T-helper 1 cell treated with Interleukin-12 subunit alpha and Interleukin-12 subunit beta and Interleukin-4 antibody, amounts not matched to agents 30 μg/mL and 1 μg/mL, for 36 hours (primary cell): ENCODE measurements around the gene REEP1.
"Not testable (repeated sequence)": the region's sequence is repeated elsewhere in the genome, so short reads cannot be mapped to it uniquely, and the experiment has no call there.

Source experiments
- H3K27ac Mint-ChIP-seq: one replicate; pipeline ENCODE4 v1.8.0; 2021; ENCODE audit warnings: mild to moderate bottlenecking, mixed read lengths
- H3K27me3 Mint-ChIP-seq: one replicate; pipeline ENCODE4 v1.8.0; 2021; ENCODE audit warnings: low read depth, mixed read lengths
- H3K36me3 Mint-ChIP-seq: one replicate; pipeline ENCODE4 v1.8.0; 2021; ENCODE audit warnings: low read depth, mixed read lengths
- H3K4me1 Mint-ChIP-seq: one replicate; pipeline ENCODE4 v1.8.0; 2021; ENCODE audit warnings: low read depth, mixed read lengths
- H3K4me3 Mint-ChIP-seq: one replicate; pipeline ENCODE4 v1.8.0; 2021; ENCODE audit warnings: mild to moderate bottlenecking, moderate library complexity, mixed read lengths
- H3K9me3 Mint-ChIP-seq: one replicate; pipeline ENCODE4 v1.8.0; 2021; ENCODE audit warnings: mixed read lengths

The REEP1 gene

GRCh38 chr2:86271248-86271647 is 66.2 kb downstream of the REEP1 start:
- H3K9me3 Mint-ChIP-seq = peaks cover 48% of the 10 kb centered on the region
- peaks cover 17% of the 10 kb centered on the region for H3K4me1 Mint-ChIP-seq
- H3K27ac Mint-ChIP-seq = no peak overlapping the region
- H3K36me3 Mint-ChIP-seq = peaks cover 12% of the 10 kb centered on the region
- H3K27me3 Mint-ChIP-seq = peaks cover 22% of the 10 kb centered on the region
- no peak overlapping the region for H3K4me3 Mint-ChIP-seq

GRCh38 chr2:86263956-86264355 is 73.5 kb downstream of the REEP1 start:
- no peak overlapping the region for H3K27ac Mint-ChIP-seq
- no peaks in the 10 kb centered on the region for H3K4me1 Mint-ChIP-seq
- H3K36me3 Mint-ChIP-seq = no peaks in the 10 kb centered on the region
- no peak overlapping the region for H3K4me3 Mint-ChIP-seq
- peaks cover 18% of the 10 kb centered on the region for H3K27me3 Mint-ChIP-seq
- H3K9me3 Mint-ChIP-seq = peaks cover 14% of the 10 kb centered on the region

- Mint-ChIP-seq H3K36me3 (no peaks in the 10 kb centered on the region), H3K4me3 (no peak overlapping the region), H3K27ac (no peak overlapping the region), H3K27me3 (no peaks in the 10 kb centered on the region), H3K9me3 (peaks cover 6% of the 10 kb centered on the region), H3K4me1 (no peaks in the 10 kb centered on the region)
Observed at GRCh38 chr2:86260978-86261377, 76.4 kb downstream of the REEP1 start.

- no peaks in the 10 kb centered on the region for H3K36me3 Mint-ChIP-seq
- no peak overlapping the region for H3K27ac Mint-ChIP-seq
- no peaks in the 10 kb centered on the region for H3K4me1 Mint-ChIP-seq
- H3K9me3 Mint-ChIP-seq = no peaks in the 10 kb centered on the region
- no peaks in the 10 kb centered on the region for H3K27me3 Mint-ChIP-seq
- H3K4me3 Mint-ChIP-seq = no peak overlapping the region
Observed at GRCh38 chr2:86258106-86258505, 79.3 kb downstream of the REEP1 start.

GRCh38 chr2:86256982-86257381 is 80.4 kb downstream of the REEP1 start:
- H3K27ac Mint-ChIP-seq = no peak overlapping the region
- H3K4me3 Mint-ChIP-seq = no peak overlapping the region
- no peaks in the 10 kb centered on the region for H3K36me3 Mint-ChIP-seq
- no peaks in the 10 kb centered on the region for H3K27me3 Mint-ChIP-seq
- no peaks in the 10 kb centered on the region for H3K4me1 Mint-ChIP-seq
- no peaks in the 10 kb centered on the region for H3K9me3 Mint-ChIP-seq

- Mint-ChIP-seq H3K4me3 (no peak overlapping the region), H3K27me3 (no peaks in the 10 kb centered on the region), H3K9me3 (no peaks in the 10 kb centered on the region), H3K27ac (no peak overlapping the region), H3K36me3 (no peaks in the 10 kb centered on the region), H3K4me1 (no peaks in the 10 kb centered on the region)
Observed at GRCh38 chr2:86256300-86256699, 81.1 kb downstream of the REEP1 start.

- no peaks in the 10 kb centered on the region for H3K9me3 Mint-ChIP-seq
- no peaks in the 10 kb centered on the region for H3K36me3 Mint-ChIP-seq
- H3K27ac Mint-ChIP-seq = no peak overlapping the region
- H3K4me3 Mint-ChIP-seq = no peak overlapping the region
- no peaks in the 10 kb centered on the region for H3K4me1 Mint-ChIP-seq
- no peaks in the 10 kb centered on the region for H3K27me3 Mint-ChIP-seq
Observed at GRCh38 chr2:86254576-86255538, 82.6 kb downstream of the REEP1 start.

- no peaks in the 10 kb centered on the region for H3K4me1 Mint-ChIP-seq
- H3K27ac Mint-ChIP-seq = no peak overlapping the region
- H3K27me3 Mint-ChIP-seq = no peaks in the 10 kb centered on the region
- H3K9me3 Mint-ChIP-seq = no peaks in the 10 kb centered on the region
- H3K4me3 Mint-ChIP-seq = no peak overlapping the region
- no peaks in the 10 kb centered on the region for H3K36me3 Mint-ChIP-seq
Observed at GRCh38 chr2:86253424-86253823, 84.0 kb downstream of the REEP1 start.

GRCh38 chr2:86251840-86252266 is 85.6 kb downstream of the REEP1 start:
- Mint-ChIP-seq H3K27me3 (no peaks in the 10 kb centered on the region), H3K27ac (no peak overlapping the region), H3K4me1 (no peaks in the 10 kb centered on the region), H3K4me3 (no peak overlapping the region), H3K36me3 (no peaks in the 10 kb centered on the region), H3K9me3 (no peaks in the 10 kb centered on the region)

GRCh38 chr2:86249579-86250391 is 87.6 kb downstream of the REEP1 start:
- H3K27ac Mint-ChIP-seq = no peak overlapping the region
- H3K27me3 Mint-ChIP-seq = no peaks in the 10 kb centered on the region
- H3K9me3 Mint-ChIP-seq = no peaks in the 10 kb centered on the region
- no peaks in the 10 kb centered on the region for H3K36me3 Mint-ChIP-seq
- H3K4me3 Mint-ChIP-seq = no peak overlapping the region
- H3K4me1 Mint-ChIP-seq = no peaks in the 10 kb centered on the region

GRCh38 chr2:86249176-86249575 is 88.2 kb downstream of the REEP1 start:
- no peaks in the 10 kb centered on the region for H3K4me1 Mint-ChIP-seq

GRCh38 chr2:86245222-86245621 is 92.2 kb downstream of the REEP1 start:
- H3K4me3 Mint-ChIP-seq, H3K36me3 Mint-ChIP-seq, H3K27me3 Mint-ChIP-seq, H3K4me1 Mint-ChIP-seq, H3K27ac Mint-ChIP-seq, H3K9me3 Mint-ChIP-seq: not testable (repeated sequence)

More at GRCh38 chr2:86249176-86249575, 88.2 kb downstream of the REEP1 start:
- H3K4me3 Mint-ChIP-seq = no peak overlapping the region
- no peak overlapping the region for H3K27ac Mint-ChIP-seq
- no peaks in the 10 kb centered on the region for H3K27me3 Mint-ChIP-seq
- H3K36me3 Mint-ChIP-seq = no peaks in the 10 kb centered on the region
- no peaks in the 10 kb centered on the region for H3K9me3 Mint-ChIP-seq

GRCh38 chr2:86244781-86245180 is 92.6 kb downstream of the REEP1 start:
- H3K9me3 Mint-ChIP-seq, H3K27me3 Mint-ChIP-seq, H3K4me1 Mint-ChIP-seq, H3K27ac Mint-ChIP-seq, H3K36me3 Mint-ChIP-seq, H3K4me3 Mint-ChIP-seq: not testable (repeated sequence)

GRCh38 chr2:86243950-86244733 is 93.3 kb downstream of the REEP1 start:
- Mint-ChIP-seq H3K36me3 (no peaks in the 10 kb centered on the region), H3K27me3 (peaks cover 6% of the 10 kb centered on the region), H3K9me3 (no peaks in the 10 kb centered on the region), H3K27ac (no peak overlapping the region), H3K4me1 (peaks cover 11% of the 10 kb centered on the region), H3K4me3 (no peak overlapping the region)
